Mucosa of stomach (tissue), 1 donor: ENCODE results near the gene RPUSD4.
"Not testable (repeated sequence)": the region's sequence is repeated elsewhere in the genome, so short reads cannot be mapped to it uniquely, and the experiment has no call there.

Experiments
- H3K27me3 ChIP-seq: one replicate; pipeline ENCODE4 v1.7.0; 2013; ENCODE audit warnings: mild to moderate bottlenecking, low read length; ENCODE audit not compliant: control insufficient read depth, insufficient read depth
- H3K36me3 ChIP-seq: one replicate; pipeline ENCODE4 v1.7.0; 2013; ENCODE audit warnings: low read length; ENCODE audit not compliant: control insufficient read depth, insufficient read depth
- H3K4me1 ChIP-seq: one replicate; pipeline ENCODE4 v1.7.0; 2013; ENCODE audit warnings: mild to moderate bottlenecking, low read length; ENCODE audit not compliant: control insufficient read depth, insufficient read depth
- H3K4me3 ChIP-seq: one replicate; pipeline ENCODE4 v1.7.0; 2013; ENCODE audit warnings: low read length
- H3K9ac ChIP-seq: one replicate; pipeline ENCODE4 v1.7.0; 2013; ENCODE audit warnings: mild to moderate bottlenecking, low read length, moderate library complexity
- H3K9me3 ChIP-seq: one replicate; pipeline ENCODE4 v1.7.0; 2013; ENCODE audit warnings: mild to moderate bottlenecking, low read length, moderate library complexity; ENCODE audit not compliant: control insufficient read depth
- donor health status: Pancreatic carcinoma.

The RPUSD4 gene

GRCh38 chr11:126211236-126212088 lies at the start of gene RPUSD4, which contains the start of gene FAM118B:
RPUSD4 (minus strand) TSS chr11:126211650; CDS start chr11:126211638, 12 bp downstream.
FAM118B (plus strand) TSS chr11:126211782; CDS start chr11:126235002, 23,220 bp downstream.
- H3K9me3 ChIP-seq = no peaks in the 10 kb centered on the region
- no peaks in the 10 kb centered on the region for H3K27me3 ChIP-seq
- H3K4me3 ChIP-seq = peak within 1 kb of the TSS; percentile 92
- no peaks in the 10 kb centered on the region for H3K36me3 ChIP-seq
- peaks cover 5% of the 10 kb centered on the region for H3K4me1 ChIP-seq
- H3K9ac ChIP-seq = peak within 1 kb of the TSS; percentile 83

- Histone ChIP-seq H3K4me1 (peaks cover 8% of the 10 kb centered on the region), H3K36me3 (peaks cover 4% of the 10 kb centered on the region), H3K9ac (no peak overlapping the region), H3K9me3 (no peaks in the 10 kb centered on the region), H3K4me3 (no peak overlapping the region), H3K27me3 (no peaks in the 10 kb centered on the region)
Measured at GRCh38 chr11:126257764-126258163, 46.3 kb upstream of the RPUSD4 start.

- no peak overlapping the region for H3K4me3 ChIP-seq
- peaks cover 13% of the 10 kb centered on the region for H3K4me1 ChIP-seq
- peaks cover 2% of the 10 kb centered on the region for H3K36me3 ChIP-seq
- no peaks in the 10 kb centered on the region for H3K9me3 ChIP-seq
- no peaks in the 10 kb centered on the region for H3K27me3 ChIP-seq
- no peak overlapping the region for H3K9ac ChIP-seq
Measured at GRCh38 chr11:126257144-126257543, 45.7 kb upstream of the RPUSD4 start.

GRCh38 chr11:126256216-126256615 lies 44.8 kb upstream of the RPUSD4 start:
- Histone ChIP-seq H3K9me3 (no peaks in the 10 kb centered on the region), H3K27me3 (no peaks in the 10 kb centered on the region), H3K9ac (no peak overlapping the region), H3K4me1 (peaks cover 13% of the 10 kb centered on the region), H3K36me3 (no peaks in the 10 kb centered on the region), H3K4me3 (no peak overlapping the region)

- not testable (repeated sequence) for H3K9me3 ChIP-seq, H3K36me3 ChIP-seq, H3K9ac ChIP-seq, H3K4me3 ChIP-seq, H3K27me3 ChIP-seq
- peaks cover 13% of the 10 kb centered on the region for H3K4me1 ChIP-seq
Measured at GRCh38 chr11:126255507-126255906, 44.1 kb upstream of the RPUSD4 start.

- Histone ChIP-seq H3K4me3 (no peak overlapping the region), H3K9me3 (no peaks in the 10 kb centered on the region), H3K4me1 (peaks cover 13% of the 10 kb centered on the region), H3K36me3 (no peaks in the 10 kb centered on the region), H3K27me3 (no peaks in the 10 kb centered on the region), H3K9ac (no peak overlapping the region)
Measured at GRCh38 chr11:126254819-126255218, 43.4 kb upstream of the RPUSD4 start.

- Histone ChIP-seq H3K36me3 (no peaks in the 10 kb centered on the region), H3K4me1 (peaks cover 13% of the 10 kb centered on the region), H3K27me3 (no peaks in the 10 kb centered on the region), H3K4me3 (no peak overlapping the region), H3K9me3 (no peaks in the 10 kb centered on the region), H3K9ac (no peak overlapping the region)
Measured at GRCh38 chr11:126253265-126253664, 41.8 kb upstream of the RPUSD4 start.

- peaks cover 7% of the 10 kb centered on the region for H3K36me3 ChIP-seq
- H3K9ac ChIP-seq = no peak overlapping the region
- no peaks in the 10 kb centered on the region for H3K27me3 ChIP-seq
- no peak overlapping the region for H3K4me3 ChIP-seq
- H3K4me1 ChIP-seq = no peaks in the 10 kb centered on the region
- H3K9me3 ChIP-seq = no peaks in the 10 kb centered on the region
Measured at GRCh38 chr11:126246636-126247035, 35.2 kb upstream of the RPUSD4 start.

- H3K4me3 ChIP-seq = no peak overlapping the region
- H3K36me3 ChIP-seq = peaks cover 8% of the 10 kb centered on the region
- no peak overlapping the region for H3K9ac ChIP-seq
- no peaks in the 10 kb centered on the region for H3K9me3 ChIP-seq
- H3K27me3 ChIP-seq = no peaks in the 10 kb centered on the region
- no peaks in the 10 kb centered on the region for H3K4me1 ChIP-seq
Measured at GRCh38 chr11:126233391-126233790, 21.9 kb upstream of the RPUSD4 start.

GRCh38 chr11:126232683-126233082 lies 21.2 kb upstream of the RPUSD4 start:
- H3K4me3 ChIP-seq = no peak overlapping the region
- no peaks in the 10 kb centered on the region for H3K27me3 ChIP-seq
- no peaks in the 10 kb centered on the region for H3K9me3 ChIP-seq
- H3K9ac ChIP-seq = no peak overlapping the region
- peaks cover 8% of the 10 kb centered on the region for H3K36me3 ChIP-seq
- no peaks in the 10 kb centered on the region for H3K4me1 ChIP-seq

- no peaks in the 10 kb centered on the region for H3K9me3 ChIP-seq
- H3K36me3 ChIP-seq = peaks cover 8% of the 10 kb centered on the region
- H3K9ac ChIP-seq = no peak overlapping the region
- H3K4me1 ChIP-seq = no peaks in the 10 kb centered on the region
- H3K27me3 ChIP-seq = no peaks in the 10 kb centered on the region
- no peak overlapping the region for H3K4me3 ChIP-seq
Measured at GRCh38 chr11:126231725-126232459, 20.4 kb upstream of the RPUSD4 start.

- Histone ChIP-seq H3K4me3 (no peak overlapping the region), H3K4me1 (no peaks in the 10 kb centered on the region), H3K36me3 (no peaks in the 10 kb centered on the region), H3K9ac (no peak overlapping the region), H3K27me3 (no peaks in the 10 kb centered on the region), H3K9me3 (no peaks in the 10 kb centered on the region)
Measured at GRCh38 chr11:126229858-126230540, 18.5 kb upstream of the RPUSD4 start.
